ENCODE results near the gene CAMK4. TPM values are rescaled to one million over a fixed set of nuclear protein-coding genes. Genes with fewer than 3 reads are reported as not detected.
"Not testable (repeated sequence)": the region's sequence is repeated elsewhere in the genome, so short reads cannot be mapped to it uniquely, and the experiment has no call there.

The CAMK4 gene
- polyA plus RNA-seq, 4 donors = 3.9 to 6.8 (median 6.0) TPM

- DNase-seq (ENCODE audit: low read depth in 4 of 4, low spot score in 3 of 4) = no peak
These were observed 75.7 kb downstream of the CAMK4 start for GRCh38 chr5:111299831-111300432.

- no peak for DNase-seq (ENCODE audit: low read depth in 4 of 4, low spot score in 3 of 4)
These were observed 77.1 kb downstream of the CAMK4 start for GRCh38 chr5:111301264-111301663.

GRCh38 chr5:111302043-111302442, 77.9 kb downstream of the CAMK4 start:
- DNase-seq (ENCODE audit: low read depth in 4 of 4, low spot score in 3 of 4) = not testable (repeated sequence)

GRCh38 chr5:111308951-111309350, 84.8 kb downstream of the CAMK4 start:
- DNase-seq (ENCODE audit: low read depth in 4 of 4, low spot score in 3 of 4) = no peak

- DNase-seq (ENCODE audit: low read depth in 4 of 4, low spot score in 3 of 4) = no peak
These were observed 85.2 kb downstream of the CAMK4 start for GRCh38 chr5:111309384-111309783.

- DNase-seq (ENCODE audit: low read depth in 4 of 4, low spot score in 3 of 4) = no peak
These were observed 86.8 kb downstream of the CAMK4 start for GRCh38 chr5:111310711-111311620.

GRCh38 chr5:111311666-111312065, 87.5 kb downstream of the CAMK4 start:
- DNase-seq (ENCODE audit: low read depth in 4 of 4, low spot score in 3 of 4) = no peak

- no peak for DNase-seq (ENCODE audit: low read depth in 4 of 4, low spot score in 3 of 4)
These were observed 89.0 kb downstream of the CAMK4 start for GRCh38 chr5:111313017-111313724.

GRCh38 chr5:111320953-111321352, 96.8 kb downstream of the CAMK4 start:
- no peak for DNase-seq (ENCODE audit: low read depth in 4 of 4, low spot score in 3 of 4)

- no peak for DNase-seq (ENCODE audit: low read depth in 4 of 4, low spot score in 3 of 4)
These were observed 97.2 kb downstream of the CAMK4 start for GRCh38 chr5:111321376-111321775.

- DNase-seq (ENCODE audit: low read depth in 4 of 4, low spot score in 3 of 4) = no peak
These were observed 102.4 kb downstream of the CAMK4 start for GRCh38 chr5:111326551-111326950.

GRCh38 chr5:111337133-111337532, 112.9 kb downstream of the CAMK4 start:
- DNase-seq (ENCODE audit: low read depth in 4 of 4, low spot score in 3 of 4) = no peak

- no peak for DNase-seq (ENCODE audit: low read depth in 4 of 4, low spot score in 3 of 4)
These were observed 113.5 kb downstream of the CAMK4 start for GRCh38 chr5:111337688-111338087.

- DNase-seq (ENCODE audit: low read depth in 4 of 4, low spot score in 3 of 4) = no peak
These were observed 121.5 kb downstream of the CAMK4 start for GRCh38 chr5:111345731-111346130.

- no peak for DNase-seq (ENCODE audit: low read depth in 4 of 4, low spot score in 3 of 4)
These were observed 122.8 kb downstream of the CAMK4 start for GRCh38 chr5:111347021-111347420.

GRCh38 chr5:111348661-111349329, 124.6 kb downstream of the CAMK4 start:
- no peak for DNase-seq (ENCODE audit: low read depth in 4 of 4, low spot score in 3 of 4)

GRCh38 chr5:111349429-111349828, 125.2 kb downstream of the CAMK4 start:
- DNase-seq (ENCODE audit: low read depth in 4 of 4, low spot score in 3 of 4) = no peak

GRCh38 chr5:111353035-111353434, 128.9 kb downstream of the CAMK4 start:
- DNase-seq (ENCODE audit: low read depth in 4 of 4, low spot score in 3 of 4) = no peak

- DNase-seq (ENCODE audit: low read depth in 4 of 4, low spot score in 3 of 4) = not testable (repeated sequence)
These were observed 134.5 kb downstream of the CAMK4 start for GRCh38 chr5:111358726-111359125.

- no peak for DNase-seq (ENCODE audit: low read depth in 4 of 4, low spot score in 3 of 4)
These were observed 136.0 kb downstream of the CAMK4 start for GRCh38 chr5:111360173-111360572.

- DNase-seq (ENCODE audit: low read depth in 4 of 4, low spot score in 3 of 4) = peak in 2 of 4 donors; percentile 1 to 5
These were observed 140.8 kb downstream of the CAMK4 start for GRCh38 chr5:111364992-111365391.
